Measurements from ENCODE around the gene IQSEC1.

The IQSEC1 gene

DNA sequence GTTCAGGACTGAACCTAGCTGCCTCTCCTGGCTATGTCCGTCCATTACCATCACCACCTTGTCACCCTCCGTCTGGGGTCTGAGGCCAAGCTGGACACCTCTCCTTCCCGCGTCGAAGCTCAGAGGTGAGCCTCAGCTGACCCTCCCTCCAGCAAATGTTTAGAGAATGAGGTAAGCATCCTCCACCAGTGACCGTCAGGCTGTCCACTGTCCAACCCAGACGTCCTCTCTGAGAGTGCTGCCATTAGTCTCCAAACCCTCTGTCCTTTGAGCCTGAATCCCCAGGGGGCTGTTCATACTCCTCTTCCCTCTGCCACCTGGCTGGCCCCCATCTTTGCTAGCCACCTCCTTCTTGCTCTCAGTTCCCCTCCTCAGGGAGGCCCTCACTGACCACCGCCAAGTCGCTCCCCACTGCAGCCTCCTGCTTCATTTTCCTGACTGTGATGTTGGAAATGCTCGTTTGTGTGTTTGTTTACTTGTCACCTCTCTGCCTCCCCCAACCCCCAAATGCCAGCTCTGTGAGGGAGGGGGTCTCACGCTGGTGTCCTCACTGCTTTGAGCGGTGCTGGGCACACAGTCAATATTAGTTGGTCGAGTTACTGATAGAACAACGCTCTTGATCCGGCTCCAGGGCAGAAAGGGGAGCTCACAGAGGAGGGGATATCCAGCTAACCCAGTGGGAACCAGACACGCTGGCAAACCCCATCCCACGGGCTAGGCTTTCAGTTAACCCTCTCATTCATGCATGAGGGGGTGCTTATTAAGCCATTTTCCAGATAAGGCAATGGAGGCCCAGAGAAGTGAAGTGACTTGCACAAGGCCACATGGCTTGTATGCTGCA lies 64.9 kb downstream of the IQSEC1 start:
- DNase-seq (ENCODE audit: extremely low read depth, low read depth) = no peak
- TF ChIP-seq, protein P1, sequence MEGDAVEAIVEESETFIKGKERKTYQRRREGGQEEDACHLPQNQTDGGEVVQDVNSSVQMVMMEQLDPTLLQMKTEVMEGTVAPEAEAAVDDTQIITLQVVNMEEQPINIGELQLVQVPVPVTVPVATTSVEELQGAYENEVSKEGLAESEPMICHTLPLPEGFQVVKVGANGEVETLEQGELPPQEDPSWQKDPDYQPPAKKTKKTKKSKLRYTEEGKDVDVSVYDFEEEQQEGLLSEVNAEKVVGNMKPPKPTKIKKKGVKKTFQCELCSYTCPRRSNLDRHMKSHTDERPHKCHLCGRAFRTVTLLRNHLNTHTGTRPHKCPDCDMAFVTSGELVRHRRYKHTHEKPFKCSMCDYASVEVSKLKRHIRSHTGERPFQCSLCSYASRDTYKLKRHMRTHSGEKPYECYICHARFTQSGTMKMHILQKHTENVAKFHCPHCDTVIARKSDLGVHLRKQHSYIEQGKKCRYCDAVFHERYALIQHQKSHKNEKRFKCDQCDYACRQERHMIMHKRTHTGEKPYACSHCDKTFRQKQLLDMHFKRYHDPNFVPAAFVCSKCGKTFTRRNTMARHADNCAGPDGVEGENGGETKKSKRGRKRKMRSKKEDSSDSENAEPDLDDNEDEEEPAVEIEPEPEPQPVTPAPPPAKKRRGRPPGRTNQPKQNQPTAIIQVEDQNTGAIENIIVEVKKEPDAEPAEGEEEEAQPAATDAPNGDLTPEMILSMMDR (IDR thresholded peaks at IDR 0.05; ENCODE audit: low read depth, low read length) = no peak

DNA sequence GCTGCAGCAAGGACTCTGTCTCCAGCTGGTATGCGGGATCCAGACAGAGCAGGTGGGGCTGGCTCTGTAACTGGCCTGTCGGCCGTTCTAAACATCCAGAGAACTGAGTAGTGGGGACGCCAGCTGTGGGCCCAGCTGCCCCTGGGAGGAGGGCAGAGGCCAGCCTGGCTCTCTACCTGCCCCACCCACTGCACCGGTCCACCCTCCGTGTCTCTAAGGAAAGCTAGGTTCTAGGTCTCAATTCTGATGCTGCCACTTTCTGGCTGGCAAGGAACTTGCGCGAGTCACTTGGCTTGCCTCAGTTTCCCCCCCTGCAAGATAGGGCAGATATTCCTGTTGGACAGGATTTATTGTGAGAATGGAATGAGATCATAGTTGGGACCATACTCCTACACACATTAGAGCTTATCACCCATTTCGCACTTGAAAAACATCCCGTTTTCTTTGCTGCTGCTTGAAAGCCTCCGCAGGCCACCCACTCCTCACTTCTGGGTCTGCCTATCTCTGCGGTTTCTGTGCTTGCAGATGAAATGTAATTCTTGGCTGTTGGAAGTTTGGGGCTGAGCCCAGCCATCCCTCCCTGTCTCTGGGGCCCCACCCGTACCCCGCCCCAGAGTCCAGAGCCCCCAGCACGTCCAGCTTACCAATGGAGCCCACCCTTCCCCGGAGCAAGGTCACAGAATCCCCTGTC lies 65.8 kb downstream of the IQSEC1 start:
- TF ChIP-seq, protein P1 (IDR thresholded peaks at IDR 0.05; ENCODE audit: low read depth, low read length) = no peak
- DNase-seq (ENCODE audit: extremely low read depth, low read depth) = no peak

DNA sequence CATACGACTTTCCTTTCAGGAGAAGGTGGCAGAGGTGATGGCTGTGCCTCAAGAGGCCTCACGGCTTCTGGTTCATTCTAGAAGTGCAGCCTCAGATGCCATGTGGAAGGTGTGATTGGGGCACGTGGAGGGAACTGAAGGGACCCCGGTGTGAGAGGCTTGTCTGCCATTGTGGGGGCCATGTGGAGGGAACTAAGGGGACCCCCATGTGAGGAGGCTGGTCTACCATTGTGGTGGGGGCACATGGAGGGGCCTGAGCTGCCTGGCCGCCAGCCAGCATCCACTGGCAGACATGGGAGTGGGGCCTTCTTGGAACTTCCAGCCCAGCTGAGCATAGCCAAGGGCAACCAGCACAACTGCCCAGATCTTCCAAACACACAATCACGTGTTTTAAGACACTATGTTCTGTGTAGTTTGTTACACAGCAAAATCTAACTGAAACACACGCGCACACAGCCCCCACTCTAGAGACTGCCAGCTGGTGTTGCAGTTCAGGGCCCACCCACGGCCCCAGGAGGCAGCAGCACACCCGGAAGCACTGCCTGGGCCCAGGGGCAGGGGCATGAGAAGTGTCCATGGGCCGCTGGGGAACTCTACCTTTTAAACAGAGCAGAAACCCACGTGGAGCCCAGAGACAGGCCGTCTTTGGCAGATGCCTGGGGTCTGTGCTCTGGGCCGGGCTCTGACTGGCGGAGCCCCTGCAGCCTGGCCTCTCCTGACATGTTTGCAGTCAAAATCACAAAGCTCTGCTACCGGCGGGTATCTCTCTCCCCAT lies 66.8 kb downstream of the IQSEC1 start:
- DNase-seq (ENCODE audit: extremely low read depth, low read depth) = no peak
- TF ChIP-seq, protein P1 (IDR thresholded peaks at IDR 0.05; ENCODE audit: low read depth, low read length) = no peak

DNA sequence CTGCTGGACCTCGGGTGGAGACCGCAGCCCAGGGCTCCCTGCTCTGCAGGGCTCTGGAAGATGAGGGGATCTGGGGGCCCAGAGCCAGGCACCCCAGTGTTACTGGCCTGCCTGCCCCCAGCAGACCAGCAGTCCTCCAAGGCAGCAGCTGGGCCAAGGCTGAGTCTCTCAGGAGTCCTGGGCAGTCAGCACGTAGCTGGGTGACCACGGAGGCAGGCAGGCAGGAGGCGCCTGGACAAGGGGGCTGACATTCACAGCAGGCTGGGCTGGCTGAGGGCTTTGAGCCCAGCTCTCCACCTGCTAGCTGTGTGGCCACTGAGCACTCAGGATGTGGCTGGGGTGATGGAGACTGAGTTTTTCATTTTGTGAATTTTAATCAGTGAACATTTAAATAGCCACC lies 67.9 kb downstream of the IQSEC1 start:
- DNase-seq (ENCODE audit: extremely low read depth, low read depth) = no peak
- TF ChIP-seq, protein P1 (IDR thresholded peaks at IDR 0.05; ENCODE audit: low read depth, low read length) = no peak

DNA sequence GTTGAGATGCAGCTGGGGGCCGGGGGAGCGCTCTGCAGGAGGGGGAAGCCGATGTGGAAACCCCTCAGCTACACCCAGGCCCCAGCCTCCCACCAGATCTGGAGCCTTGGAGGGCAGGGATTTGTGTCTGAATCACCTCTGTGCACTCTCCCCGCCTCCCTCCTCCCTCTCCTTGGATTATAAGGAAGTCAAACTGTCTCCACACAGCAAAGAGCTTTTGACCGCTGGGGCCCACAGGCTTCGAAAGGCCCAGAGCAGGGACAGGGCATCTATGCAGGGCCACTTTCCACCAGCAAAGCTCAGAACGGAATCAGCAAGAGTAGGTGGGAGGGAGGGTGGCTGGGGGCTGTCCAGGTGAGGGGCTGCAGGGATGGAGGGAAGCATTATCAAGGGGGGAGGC lies 68.9 kb downstream of the IQSEC1 start:
- TF ChIP-seq, protein P1 (IDR thresholded peaks at IDR 0.05; ENCODE audit: low read depth, low read length) = no peak
- no peak for DNase-seq (ENCODE audit: extremely low read depth, low read depth)

DNA sequence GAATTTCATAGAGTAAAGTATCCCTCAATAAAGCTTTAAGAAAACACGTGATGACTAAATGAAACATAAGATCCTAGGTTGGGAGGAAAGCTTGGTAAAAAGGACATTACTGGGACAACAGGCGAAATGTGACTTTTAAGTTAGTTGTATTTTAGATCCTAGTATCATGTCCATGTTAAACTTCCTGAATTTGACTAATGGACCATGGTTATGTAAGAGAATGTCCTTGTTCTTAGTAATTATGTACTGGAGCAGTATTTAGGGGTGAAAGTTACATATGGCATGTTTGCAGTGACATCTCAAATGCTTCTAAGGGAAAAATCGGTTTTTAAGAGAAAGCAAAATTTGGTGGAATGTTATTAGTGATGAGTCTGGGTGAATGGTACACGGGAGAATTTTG lies 69.6 kb downstream of the IQSEC1 start:
- TF ChIP-seq, protein P1 (IDR thresholded peaks at IDR 0.05; ENCODE audit: low read depth, low read length) = no peak
- no peak for DNase-seq (ENCODE audit: extremely low read depth, low read depth)

Measured in AG09319 (cell line).